ENCODE data around the gene GNPAT.

GNPAT gene

GRCh38 chr1:231236208-231236591, 4.8 kb upstream of the GNPAT start:
- H3K4me1 ChIP-seq (ENCODE audit: control insufficient read depth, insufficient read depth, low read length): peaks cover 9% of the 10 kb centered on the region
- no peaks in the 10 kb centered on the region for H3K27me3 ChIP-seq (ENCODE audit: control insufficient read depth, insufficient read depth, low read length)
- no peak overlapping the region for H3K9ac ChIP-seq (ENCODE audit: low read length)
- no peak overlapping the region for H3K27ac ChIP-seq (ENCODE audit: low read depth, low read length)
- no peak overlapping the region for H3K4me3 ChIP-seq (ENCODE audit: low read length)
- H3K36me3 ChIP-seq (ENCODE audit: control insufficient read depth, insufficient read depth, low read length): peaks cover 11% of the 10 kb centered on the region

GRCh38 chr1:231236938-231237337, 4.1 kb upstream of the GNPAT start:
- H3K36me3 ChIP-seq (ENCODE audit: control insufficient read depth, insufficient read depth, low read length): peaks cover 11% of the 10 kb centered on the region
- no peak overlapping the region for H3K9ac ChIP-seq (ENCODE audit: low read length)
- peaks cover 9% of the 10 kb centered on the region for H3K4me1 ChIP-seq (ENCODE audit: control insufficient read depth, insufficient read depth, low read length)
- no peaks in the 10 kb centered on the region for H3K27me3 ChIP-seq (ENCODE audit: control insufficient read depth, insufficient read depth, low read length)
- H3K4me3 ChIP-seq (ENCODE audit: low read length): no peak overlapping the region
- no peak overlapping the region for H3K27ac ChIP-seq (ENCODE audit: low read depth, low read length)

- Histone ChIP-seq H3K36me3 (ENCODE audit: control insufficient read depth, insufficient read depth, low read length) (peaks cover 10% of the 10 kb centered on the region), H3K4me1 (ENCODE audit: control insufficient read depth, insufficient read depth, low read length) (peaks cover 9% of the 10 kb centered on the region), H3K27ac (ENCODE audit: low read depth, low read length) (no peak overlapping the region), H3K9ac (ENCODE audit: low read length) (no peak overlapping the region), H3K27me3 (ENCODE audit: control insufficient read depth, insufficient read depth, low read length) (no peaks in the 10 kb centered on the region), H3K4me3 (ENCODE audit: low read length) (no peak overlapping the region)
Measured at GRCh38 chr1:231238298-231238697, 2.7 kb upstream of the GNPAT start.

- H3K4me1 ChIP-seq (ENCODE audit: control insufficient read depth, insufficient read depth, low read length): peaks cover 9% of the 10 kb centered on the region
- H3K36me3 ChIP-seq (ENCODE audit: control insufficient read depth, insufficient read depth, low read length): peaks cover 10% of the 10 kb centered on the region
- H3K9ac ChIP-seq (ENCODE audit: low read length): peak overlapping the region; percentile 96
- H3K27me3 ChIP-seq (ENCODE audit: control insufficient read depth, insufficient read depth, low read length): no peaks in the 10 kb centered on the region
- H3K27ac ChIP-seq (ENCODE audit: low read depth, low read length): peak overlapping the region; percentile 81
- H3K4me3 ChIP-seq (ENCODE audit: low read length): peak overlapping the region; percentile 97
Measured at GRCh38 chr1:231240531-231240882, 505 bp upstream of the GNPAT start.

- Histone ChIP-seq H3K4me1 (ENCODE audit: control insufficient read depth, insufficient read depth, low read length) (peaks cover 9% of the 10 kb centered on the region), H3K4me3 (ENCODE audit: low read length) (peak overlapping the region; percentile 97), H3K27ac (ENCODE audit: low read depth, low read length) (peak overlapping the region; percentile 76), H3K36me3 (ENCODE audit: control insufficient read depth, insufficient read depth, low read length) (peaks cover 10% of the 10 kb centered on the region), H3K9ac (ENCODE audit: low read length) (peak overlapping the region; percentile 84), H3K27me3 (ENCODE audit: control insufficient read depth, insufficient read depth, low read length) (no peaks in the 10 kb centered on the region)
Measured at GRCh38 chr1:231241750-231242149, 738 bp downstream of the GNPAT start.

GRCh38 chr1:231242516-231243198, 1.6 kb downstream of the GNPAT start:
- Histone ChIP-seq H3K9ac (ENCODE audit: low read length) (no peak overlapping the region), H3K36me3 (ENCODE audit: control insufficient read depth, insufficient read depth, low read length) (peaks cover 7% of the 10 kb centered on the region), H3K4me1 (ENCODE audit: control insufficient read depth, insufficient read depth, low read length) (peaks cover 9% of the 10 kb centered on the region), H3K27me3 (ENCODE audit: control insufficient read depth, insufficient read depth, low read length) (no peaks in the 10 kb centered on the region), H3K4me3 (ENCODE audit: low read length) (peak overlapping the region; percentile 97), H3K27ac (ENCODE audit: low read depth, low read length) (no peak overlapping the region)

GRCh38 chr1:231248778-231249177, 7.8 kb downstream of the GNPAT start:
- Histone ChIP-seq H3K27me3 (ENCODE audit: control insufficient read depth, insufficient read depth, low read length) (no peaks in the 10 kb centered on the region), H3K36me3 (ENCODE audit: control insufficient read depth, insufficient read depth, low read length) (no peaks in the 10 kb centered on the region), H3K4me3 (ENCODE audit: low read length) (no peak overlapping the region), H3K4me1 (ENCODE audit: control insufficient read depth, insufficient read depth, low read length) (no peaks in the 10 kb centered on the region), H3K9ac (ENCODE audit: low read length) (no peak overlapping the region), H3K27ac (ENCODE audit: low read depth, low read length) (no peak overlapping the region)

- H3K36me3 ChIP-seq (ENCODE audit: control insufficient read depth, insufficient read depth, low read length): peaks cover 5% of the 10 kb centered on the region
- H3K27me3 ChIP-seq (ENCODE audit: control insufficient read depth, insufficient read depth, low read length): no peaks in the 10 kb centered on the region
- H3K4me1 ChIP-seq (ENCODE audit: control insufficient read depth, insufficient read depth, low read length): no peaks in the 10 kb centered on the region
- H3K4me3 ChIP-seq (ENCODE audit: low read length): no peak overlapping the region
- no peak overlapping the region for H3K9ac ChIP-seq (ENCODE audit: low read length)
- H3K27ac ChIP-seq (ENCODE audit: low read depth, low read length): no peak overlapping the region
Measured at GRCh38 chr1:231252336-231252735, 11.3 kb downstream of the GNPAT start.

GRCh38 chr1:231260351-231260750, 19.3 kb downstream of the GNPAT start:
- peaks cover 12% of the 10 kb centered on the region for H3K36me3 ChIP-seq (ENCODE audit: control insufficient read depth, insufficient read depth, low read length)
- no peak overlapping the region for H3K9ac ChIP-seq (ENCODE audit: low read length)
- H3K27me3 ChIP-seq (ENCODE audit: control insufficient read depth, insufficient read depth, low read length): no peaks in the 10 kb centered on the region
- no peak overlapping the region for H3K4me3 ChIP-seq (ENCODE audit: low read length)
- H3K4me1 ChIP-seq (ENCODE audit: control insufficient read depth, insufficient read depth, low read length): no peaks in the 10 kb centered on the region
- no peak overlapping the region for H3K27ac ChIP-seq (ENCODE audit: low read depth, low read length)

GRCh38 chr1:231264642-231265041, 23.6 kb downstream of the GNPAT start:
- Histone ChIP-seq H3K36me3 (ENCODE audit: control insufficient read depth, insufficient read depth, low read length) (peaks cover 14% of the 10 kb centered on the region), H3K4me1 (ENCODE audit: control insufficient read depth, insufficient read depth, low read length) (no peaks in the 10 kb centered on the region), H3K27me3 (ENCODE audit: control insufficient read depth, insufficient read depth, low read length) (no peaks in the 10 kb centered on the region), H3K27ac (ENCODE audit: low read depth, low read length) (no peak overlapping the region), H3K9ac (ENCODE audit: low read length) (no peak overlapping the region), H3K4me3 (ENCODE audit: low read length) (no peak overlapping the region)

GRCh38 chr1:231265379-231265778, 24.4 kb downstream of the GNPAT start:
- H3K4me3 ChIP-seq (ENCODE audit: low read length): no peak overlapping the region
- H3K27me3 ChIP-seq (ENCODE audit: control insufficient read depth, insufficient read depth, low read length): no peaks in the 10 kb centered on the region
- H3K36me3 ChIP-seq (ENCODE audit: control insufficient read depth, insufficient read depth, low read length): peaks cover 13% of the 10 kb centered on the region
- no peak overlapping the region for H3K9ac ChIP-seq (ENCODE audit: low read length)
- H3K4me1 ChIP-seq (ENCODE audit: control insufficient read depth, insufficient read depth, low read length): no peaks in the 10 kb centered on the region
- H3K27ac ChIP-seq (ENCODE audit: low read depth, low read length): no peak overlapping the region

- no peak overlapping the region for H3K9ac ChIP-seq (ENCODE audit: low read length)
- no peak overlapping the region for H3K27ac ChIP-seq (ENCODE audit: low read depth, low read length)
- no peaks in the 10 kb centered on the region for H3K27me3 ChIP-seq (ENCODE audit: control insufficient read depth, insufficient read depth, low read length)
- H3K4me3 ChIP-seq (ENCODE audit: low read length): no peak overlapping the region
- H3K36me3 ChIP-seq (ENCODE audit: control insufficient read depth, insufficient read depth, low read length): peaks cover 13% of the 10 kb centered on the region
- H3K4me1 ChIP-seq (ENCODE audit: control insufficient read depth, insufficient read depth, low read length): no peaks in the 10 kb centered on the region
Measured at GRCh38 chr1:231266811-231267322, 25.9 kb downstream of the GNPAT start.

- no peak overlapping the region for H3K9ac ChIP-seq (ENCODE audit: low read length)
- peaks cover 19% of the 10 kb centered on the region for H3K36me3 ChIP-seq (ENCODE audit: control insufficient read depth, insufficient read depth, low read length)
- no peak overlapping the region for H3K27ac ChIP-seq (ENCODE audit: low read depth, low read length)
Measured at GRCh38 chr1:231272173-231272572, 31.2 kb downstream of the GNPAT start.

More at GRCh38 chr1:231272173-231272572, 31.2 kb downstream of the GNPAT start:
- H3K27me3 ChIP-seq (ENCODE audit: control insufficient read depth, insufficient read depth, low read length): no peaks in the 10 kb centered on the region
- no peaks in the 10 kb centered on the region for H3K4me1 ChIP-seq (ENCODE audit: control insufficient read depth, insufficient read depth, low read length)
- no peak overlapping the region for H3K4me3 ChIP-seq (ENCODE audit: low read length)

Measured in rectal smooth muscle tissue (tissue), 1 donor.